ENCODE data around the gene GFPT1. TPM values are rescaled to one million over a fixed set of nuclear protein-coding genes. Genes with fewer than 3 reads are reported as not detected.

The GFPT1 gene
- total and polyA plus RNA-seq, 2 experiments from 2014 or later = 60.8 to 62.0 TPM

DNA sequence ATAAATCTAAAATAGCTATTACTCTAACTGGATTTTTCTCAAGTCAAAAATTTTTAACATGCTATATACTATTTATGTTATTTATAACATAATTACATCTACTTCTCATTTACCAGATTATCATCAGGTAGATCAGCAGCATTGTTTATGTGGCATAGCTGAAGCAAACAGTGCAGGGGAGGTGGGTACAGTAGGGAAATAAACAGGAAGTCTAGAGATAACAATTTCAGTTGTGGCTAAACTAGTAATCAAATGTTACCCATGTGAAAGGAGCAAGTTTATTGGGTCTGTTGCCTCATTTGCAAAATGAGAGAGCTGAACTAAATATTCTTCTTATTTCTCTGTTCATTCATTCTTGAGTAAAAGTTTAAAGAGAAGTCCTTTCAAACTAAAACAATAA, 27.7 kb downstream of the GFPT1 start (continued):
- TF ChIP-seq, protein P1, sequence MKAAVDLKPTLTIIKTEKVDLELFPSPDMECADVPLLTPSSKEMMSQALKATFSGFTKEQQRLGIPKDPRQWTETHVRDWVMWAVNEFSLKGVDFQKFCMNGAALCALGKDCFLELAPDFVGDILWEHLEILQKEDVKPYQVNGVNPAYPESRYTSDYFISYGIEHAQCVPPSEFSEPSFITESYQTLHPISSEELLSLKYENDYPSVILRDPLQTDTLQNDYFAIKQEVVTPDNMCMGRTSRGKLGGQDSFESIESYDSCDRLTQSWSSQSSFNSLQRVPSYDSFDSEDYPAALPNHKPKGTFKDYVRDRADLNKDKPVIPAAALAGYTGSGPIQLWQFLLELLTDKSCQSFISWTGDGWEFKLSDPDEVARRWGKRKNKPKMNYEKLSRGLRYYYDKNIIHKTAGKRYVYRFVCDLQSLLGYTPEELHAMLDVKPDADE (IDR thresholded peaks at IDR 0.05) = no peak
- TF ChIP-seq POLR2AphosphoS5 (IDR thresholded peaks at IDR 0.05; ENCODE audit: low read depth) (no peak), ZNF331 (CRISPR knock-in tag; IDR thresholded peaks at IDR 0.05; ENCODE audit: low read depth) (no peak), EZH2phosphoT487 (IDR thresholded peaks at IDR 0.05; ENCODE audit: unreplicated experiment) (no peak), STAT1 (IDR thresholded peaks at IDR 0.05; ENCODE audit: unreplicated experiment) (no peak), JUNB (IDR thresholded peaks at IDR 0.05; ENCODE audit: unreplicated experiment) (no peak), EZH2 (IDR thresholded peaks at IDR 0.05; ENCODE audit: low read depth, unreplicated experiment) (no peak), NANOG (IDR thresholded peaks at IDR 0.05; ENCODE audit: borderline replicate concordance) (no peak)
- TF ChIP-seq, protein P2, sequence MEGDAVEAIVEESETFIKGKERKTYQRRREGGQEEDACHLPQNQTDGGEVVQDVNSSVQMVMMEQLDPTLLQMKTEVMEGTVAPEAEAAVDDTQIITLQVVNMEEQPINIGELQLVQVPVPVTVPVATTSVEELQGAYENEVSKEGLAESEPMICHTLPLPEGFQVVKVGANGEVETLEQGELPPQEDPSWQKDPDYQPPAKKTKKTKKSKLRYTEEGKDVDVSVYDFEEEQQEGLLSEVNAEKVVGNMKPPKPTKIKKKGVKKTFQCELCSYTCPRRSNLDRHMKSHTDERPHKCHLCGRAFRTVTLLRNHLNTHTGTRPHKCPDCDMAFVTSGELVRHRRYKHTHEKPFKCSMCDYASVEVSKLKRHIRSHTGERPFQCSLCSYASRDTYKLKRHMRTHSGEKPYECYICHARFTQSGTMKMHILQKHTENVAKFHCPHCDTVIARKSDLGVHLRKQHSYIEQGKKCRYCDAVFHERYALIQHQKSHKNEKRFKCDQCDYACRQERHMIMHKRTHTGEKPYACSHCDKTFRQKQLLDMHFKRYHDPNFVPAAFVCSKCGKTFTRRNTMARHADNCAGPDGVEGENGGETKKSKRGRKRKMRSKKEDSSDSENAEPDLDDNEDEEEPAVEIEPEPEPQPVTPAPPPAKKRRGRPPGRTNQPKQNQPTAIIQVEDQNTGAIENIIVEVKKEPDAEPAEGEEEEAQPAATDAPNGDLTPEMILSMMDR (conservative IDR thresholded peaks at IDR 0.05; ENCODE audit: low read depth in 2 of 2) = no peak

DNA sequence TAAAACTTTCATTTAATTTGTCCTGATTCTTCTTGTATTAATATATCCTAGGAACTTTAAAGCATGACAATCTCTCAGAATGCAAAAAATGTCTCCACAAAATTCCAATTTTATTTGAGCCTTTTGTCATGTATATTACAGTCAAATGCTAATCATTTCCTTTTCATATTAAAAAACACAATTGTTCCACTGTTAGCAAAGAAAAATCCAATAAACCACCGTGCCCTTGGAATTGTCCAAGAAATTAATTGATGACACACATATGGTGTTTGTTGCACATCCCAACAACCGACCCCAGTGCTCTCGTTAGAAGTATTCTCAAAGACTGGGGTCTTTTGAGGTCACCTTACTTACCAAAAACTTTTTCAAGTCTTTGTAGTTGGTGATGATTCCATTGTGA, 28.1 kb downstream of the GFPT1 start:
- Mint-ChIP-seq H3K27ac (peak overlapping the region; percentile 87; the same call in 1 of the 2 replicates), H3K4me3 (no peak overlapping the region), H3K36me3 (ENCODE audit: low read depth) (peaks cover 78% of the 10 kb centered on the region), H3K9me3 (no peaks in the 10 kb centered on the region), H3K4me1 (peaks cover 33% of the 10 kb centered on the region; the same call in 2 of the 3 replicates), H3K27me3 (ENCODE audit: insufficient read depth, low read depth, poor library complexity) (peaks cover 3% of the 10 kb centered on the region)
- Histone ChIP-seq H3F3A (replicated peaks; ENCODE audit: low read depth) (no peaks in the 10 kb centered on the region), H3K27me3 (ENCODE audit: insufficient read depth) (no peaks in the 10 kb centered on the region), H2AFZ (no peak overlapping the region), H3K36me3 (ENCODE audit: insufficient read depth) (peaks cover 20% of the 10 kb centered on the region), H3K4me3 (no peak overlapping the region), H4K20me1 (replicated peaks; ENCODE audit: insufficient read depth) (no peaks in the 10 kb centered on the region), H3K4me1 (ENCODE audit: insufficient read depth) (peaks cover 19% of the 10 kb centered on the region; the same call in 1 of the 2 replicates), H3K9me2 (ENCODE audit: insufficient read depth) (no peaks in the 10 kb centered on the region), H3K4me2 (peak overlapping the region; percentile 8; the same call in 1 of the 2 replicates), H3K27ac (ENCODE audit: low read depth) (peak overlapping the region; percentile 64), H3K79me2 (replicated peaks; ENCODE audit: insufficient read depth) (no peaks in the 10 kb centered on the region)
- TF ChIP-seq NANOG (IDR thresholded peaks at IDR 0.05; ENCODE audit: borderline replicate concordance) = peak; percentile 57; the same call in 1 of the 2 replicates
- no peak for TF ChIP-seq STAT1 (IDR thresholded peaks at IDR 0.05; ENCODE audit: unreplicated experiment)
- peak; percentile 15 for DNase-seq (ENCODE audit: low spot score)
- no peak for ATAC-seq

DNA sequence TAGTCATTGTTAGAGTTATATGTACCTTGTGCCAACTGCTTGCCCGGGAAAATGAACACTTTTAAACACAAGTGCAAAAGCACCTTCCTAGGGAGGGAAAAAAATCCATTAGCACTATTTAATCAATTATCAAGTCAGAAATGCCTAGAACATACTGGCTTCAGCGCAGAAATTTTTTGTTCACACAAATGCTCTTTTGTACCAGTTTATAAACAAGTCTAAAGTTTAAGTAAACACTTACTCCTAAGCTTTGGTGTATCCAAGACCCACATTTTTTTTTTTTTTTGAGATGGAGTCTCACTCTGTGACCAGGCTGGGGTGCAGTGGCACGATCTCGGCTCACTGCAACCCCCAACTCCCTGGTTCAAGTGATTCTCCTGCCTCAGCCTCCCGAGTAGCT, 30.6 kb downstream of the GFPT1 start:
- no peak for ATAC-seq
- H3K27ac Mint-ChIP-seq = no peak overlapping the region
- TF ChIP-seq, protein P2 (conservative IDR thresholded peaks at IDR 0.05; ENCODE audit: low read depth in 2 of 2) = no peak
- TF ChIP-seq STAT1 (IDR thresholded peaks at IDR 0.05; ENCODE audit: unreplicated experiment) (no peak), ZNF114 (CRISPR knock-in tag; IDR thresholded peaks at IDR 0.05) (no peak), POLR2AphosphoS5 (IDR thresholded peaks at IDR 0.05; ENCODE audit: low read depth) (no peak), CREB1 (CRISPR knock-in tag; IDR thresholded peaks at IDR 0.05; ENCODE audit: low read depth) (no peak), JUNB (IDR thresholded peaks at IDR 0.05; ENCODE audit: unreplicated experiment) (no peak), ZNF331 (CRISPR knock-in tag; IDR thresholded peaks at IDR 0.05; ENCODE audit: low read depth) (no peak), EZH2 (IDR thresholded peaks at IDR 0.05; ENCODE audit: low read depth, unreplicated experiment) (no peak)
- TF ChIP-seq, protein P3, sequence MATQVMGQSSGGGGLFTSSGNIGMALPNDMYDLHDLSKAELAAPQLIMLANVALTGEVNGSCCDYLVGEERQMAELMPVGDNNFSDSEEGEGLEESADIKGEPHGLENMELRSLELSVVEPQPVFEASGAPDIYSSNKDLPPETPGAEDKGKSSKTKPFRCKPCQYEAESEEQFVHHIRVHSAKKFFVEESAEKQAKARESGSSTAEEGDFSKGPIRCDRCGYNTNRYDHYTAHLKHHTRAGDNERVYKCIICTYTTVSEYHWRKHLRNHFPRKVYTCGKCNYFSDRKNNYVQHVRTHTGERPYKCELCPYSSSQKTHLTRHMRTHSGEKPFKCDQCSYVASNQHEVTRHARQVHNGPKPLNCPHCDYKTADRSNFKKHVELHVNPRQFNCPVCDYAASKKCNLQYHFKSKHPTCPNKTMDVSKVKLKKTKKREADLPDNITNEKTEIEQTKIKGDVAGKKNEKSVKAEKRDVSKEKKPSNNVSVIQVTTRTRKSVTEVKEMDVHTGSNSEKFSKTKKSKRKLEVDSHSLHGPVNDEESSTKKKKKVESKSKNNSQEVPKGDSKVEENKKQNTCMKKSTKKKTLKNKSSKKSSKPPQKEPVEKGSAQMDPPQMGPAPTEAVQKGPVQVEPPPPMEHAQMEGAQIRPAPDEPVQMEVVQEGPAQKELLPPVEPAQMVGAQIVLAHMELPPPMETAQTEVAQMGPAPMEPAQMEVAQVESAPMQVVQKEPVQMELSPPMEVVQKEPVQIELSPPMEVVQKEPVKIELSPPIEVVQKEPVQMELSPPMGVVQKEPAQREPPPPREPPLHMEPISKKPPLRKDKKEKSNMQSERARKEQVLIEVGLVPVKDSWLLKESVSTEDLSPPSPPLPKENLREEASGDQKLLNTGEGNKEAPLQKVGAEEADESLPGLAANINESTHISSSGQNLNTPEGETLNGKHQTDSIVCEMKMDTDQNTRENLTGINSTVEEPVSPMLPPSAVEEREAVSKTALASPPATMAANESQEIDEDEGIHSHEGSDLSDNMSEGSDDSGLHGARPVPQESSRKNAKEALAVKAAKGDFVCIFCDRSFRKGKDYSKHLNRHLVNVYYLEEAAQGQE (IDR thresholded peaks at IDR 0.05; ENCODE audit: unreplicated experiment) = no peak

More for the DNA sequence above, 30.6 kb downstream of the GFPT1 start:
- Histone ChIP-seq H2AFZ (no peak overlapping the region), H3K27me3 (ENCODE audit: insufficient read depth) (no peaks in the 10 kb centered on the region), H3K4me1 (ENCODE audit: insufficient read depth) (peaks cover 19% of the 10 kb centered on the region; the same call in 1 of the 2 replicates), H3K4me3 (no peak overlapping the region), H3K27ac (ENCODE audit: low read depth) (no peak overlapping the region; the same call in 1 of the 2 replicates), H3K9me2 (ENCODE audit: insufficient read depth) (no peaks in the 10 kb centered on the region), H3K4me2 (no peak overlapping the region), H3K79me2 (replicated peaks; ENCODE audit: insufficient read depth) (no peaks in the 10 kb centered on the region), H4K20me1 (replicated peaks; ENCODE audit: insufficient read depth) (no peaks in the 10 kb centered on the region), H3F3A (replicated peaks; ENCODE audit: low read depth) (no peaks in the 10 kb centered on the region), H3K36me3 (ENCODE audit: insufficient read depth) (peaks cover 15% of the 10 kb centered on the region)
- Mint-ChIP-seq H3K36me3 (ENCODE audit: low read depth) (peaks cover 72% of the 10 kb centered on the region), H3K4me3 (no peak overlapping the region), H3K27me3 (ENCODE audit: insufficient read depth, low read depth, poor library complexity) (peaks cover 3% of the 10 kb centered on the region), H3K9me3 (no peaks in the 10 kb centered on the region), H3K4me1 (peaks cover 33% of the 10 kb centered on the region; the same call in 2 of the 3 replicates)
- no peak for DNase-seq (ENCODE audit: low spot score)

All from GM23338 (cell line).